ENCODE data around the gene HCFC1.

Gene HCFC1

GRCh38 chrX:153921511-153922446 is 49.8 kb downstream of the HCFC1 start:
- DNase-seq: no peak

- DNase-seq: no peak
Observed at GRCh38 chrX:153921070-153921469, 50.5 kb downstream of the HCFC1 start.

- no peak for DNase-seq
Observed at GRCh38 chrX:153920546-153920945, 51.1 kb downstream of the HCFC1 start.

- DNase-seq: no peak
Observed at GRCh38 chrX:153919281-153919680, 52.3 kb downstream of the HCFC1 start.

- DNase-seq: no peak
Observed at GRCh38 chrX:153917869-153918268, 53.7 kb downstream of the HCFC1 start.

GRCh38 chrX:153913701-153914100 is 57.9 kb downstream of the HCFC1 start:
- no peak for DNase-seq

- DNase-seq: no peak
Observed at GRCh38 chrX:153913211-153913610, 58.4 kb downstream of the HCFC1 start.

- no peak for DNase-seq
Observed at GRCh38 chrX:153911798-153912197, 59.8 kb downstream of the HCFC1 start.

GRCh38 chrX:153910446-153910845 is 61.2 kb downstream of the HCFC1 start:
- no peak for DNase-seq

- DNase-seq: no peak
Observed at GRCh38 chrX:153909980-153910360, 61.6 kb downstream of the HCFC1 start.

- no peak for DNase-seq
Observed at GRCh38 chrX:153909024-153909979, 62.3 kb downstream of the HCFC1 start.

- DNase-seq: no peak
Observed at GRCh38 chrX:153908219-153908860, 63.3 kb downstream of the HCFC1 start.

GRCh38 chrX:153907456-153907855 is 64.2 kb downstream of the HCFC1 start:
- DNase-seq: no peak

GRCh38 chrX:153906126-153906917 is 65.3 kb downstream of the HCFC1 start:
- peak; percentile 24 to 40 for DNase-seq

GRCh38 chrX:153905481-153906095 is 66.0 kb downstream of the HCFC1 start:
- DNase-seq: no peak

- DNase-seq: no peak
Observed at GRCh38 chrX:153903991-153904957, 67.3 kb downstream of the HCFC1 start, which contains the start of gene AVPR2. Gene AVPR2 (plus strand): TSS chrX:153904673. CDS start chrX:153905146, 473 bp downstream.

- no peak for DNase-seq
Observed at GRCh38 chrX:153903238-153903980, 68.2 kb downstream of the HCFC1 start.

GRCh38 chrX:153902385-153902784 is 69.2 kb downstream of the HCFC1 start:
- DNase-seq: no peak

GRCh38 chrX:153901753-153902140 is 69.9 kb downstream of the HCFC1 start:
- DNase-seq: no peak
